NCI-H524 (cell line): ENCODE measurements around the gene LRRC26.

ENCODE experiments used
- DNase-seq, 2 experiments: peaks; one replicate each; lab custom pipeline; 2025; lab: John Stamatoyannopoulos, UW

The LRRC26 gene

DNA sequence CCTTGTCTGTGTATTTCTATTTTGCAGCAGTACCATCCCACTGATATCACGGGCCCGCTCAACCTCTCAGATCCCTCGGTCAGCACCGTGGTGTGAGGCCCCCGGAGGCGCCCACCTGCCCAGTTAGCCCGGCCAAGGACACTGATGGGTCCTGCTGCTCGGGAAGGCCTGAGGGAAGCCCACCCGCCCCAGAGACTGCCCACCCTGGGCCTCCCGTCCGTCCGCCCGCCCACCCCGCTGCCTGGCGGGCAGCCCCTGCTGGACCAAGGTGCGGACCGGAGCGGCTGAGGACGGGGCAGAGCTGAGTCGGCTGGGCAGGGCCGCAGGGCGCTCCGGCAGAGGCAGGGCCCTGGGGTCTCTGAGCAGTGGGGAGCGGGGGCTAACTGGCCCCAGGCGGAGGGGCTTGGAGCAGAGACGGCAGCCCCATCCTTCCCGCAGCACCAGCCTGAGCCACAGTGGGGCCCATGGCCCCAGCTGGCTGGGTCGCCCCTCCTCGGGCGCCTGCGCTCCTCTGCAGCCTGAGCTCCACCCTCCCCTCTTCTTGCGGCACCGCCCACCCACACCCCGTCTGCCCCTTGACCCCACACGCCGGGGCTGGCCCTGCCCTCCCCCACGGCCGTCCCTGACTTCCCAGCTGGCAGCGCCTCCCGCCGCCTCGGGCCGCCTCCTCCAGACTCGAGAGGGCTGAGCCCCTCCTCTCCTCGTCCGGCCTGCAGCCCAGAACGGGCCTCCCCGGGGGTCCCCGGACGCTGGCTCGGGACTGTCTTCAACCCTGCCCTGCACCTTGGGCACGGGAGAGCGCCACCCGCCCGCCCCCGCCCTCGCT lies 1.9 kb downstream of the LRRC26 start:
- DNase-seq, result peak in 1 of 2 experiments; percentile 56

- DNase-seq, result peak; percentile 27 to 33
Observed at GRCh38 chr9:137167277-137167746, 2.5 kb downstream of the LRRC26 start.

DNA sequence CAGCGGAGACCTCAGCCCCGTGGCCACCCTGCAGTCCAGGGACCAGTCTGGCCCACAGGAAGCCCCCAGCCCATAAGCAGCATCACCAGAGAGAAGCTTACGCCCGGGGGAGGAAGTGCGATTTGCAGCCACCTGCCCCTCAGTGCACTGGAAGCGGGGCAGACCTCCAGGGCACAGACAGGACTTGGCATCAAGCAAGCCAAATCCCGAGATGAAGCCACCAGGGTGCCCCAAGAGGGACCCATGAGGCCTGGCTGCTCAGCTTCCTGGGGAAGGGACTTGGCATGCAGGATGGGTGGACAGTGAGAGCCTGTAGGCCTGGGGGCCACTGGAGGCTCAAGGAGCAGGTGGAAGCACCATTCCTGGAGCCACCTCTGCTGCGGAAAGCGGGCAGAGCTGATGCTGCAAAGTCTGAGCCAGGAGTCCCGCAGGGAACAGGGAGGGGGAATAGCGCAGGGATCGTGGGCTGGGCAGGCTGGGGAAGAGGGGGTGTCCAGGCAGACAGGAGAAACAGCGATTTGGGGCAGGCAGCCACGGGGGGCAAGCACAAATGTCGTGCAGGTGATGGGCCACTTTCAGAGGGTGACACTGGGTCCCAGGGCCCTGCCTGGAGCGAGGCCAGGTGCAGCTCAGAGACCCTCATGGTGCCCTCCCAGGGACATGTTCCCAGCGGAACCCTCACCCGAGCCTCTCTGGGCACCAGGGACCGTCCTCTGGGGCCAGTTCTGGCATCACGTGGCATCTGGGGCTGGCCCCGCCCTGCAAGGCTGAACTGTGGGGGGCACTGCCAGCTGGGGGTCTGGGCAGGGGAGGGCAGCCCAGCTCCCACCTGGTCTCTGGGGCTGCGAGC lies 3.2 kb downstream of the LRRC26 start:
- no peak for DNase-seq

GRCh38 chr9:137165250-137165836 lies 4.5 kb downstream of the LRRC26 start:
- no peak for DNase-seq

- DNase-seq, result no peak
Observed at GRCh38 chr9:137164370-137165249, 5.2 kb downstream of the LRRC26 start.

GRCh38 chr9:137163805-137164204 lies 6.0 kb downstream of the LRRC26 start:
- DNase-seq, result no peak

GRCh38 chr9:137163365-137163715 lies 6.5 kb downstream of the LRRC26 start:
- no peak for DNase-seq

GRCh38 chr9:137162505-137163364 lies 7.1 kb downstream of the LRRC26 start:
- DNase-seq, result no peak

DNA sequence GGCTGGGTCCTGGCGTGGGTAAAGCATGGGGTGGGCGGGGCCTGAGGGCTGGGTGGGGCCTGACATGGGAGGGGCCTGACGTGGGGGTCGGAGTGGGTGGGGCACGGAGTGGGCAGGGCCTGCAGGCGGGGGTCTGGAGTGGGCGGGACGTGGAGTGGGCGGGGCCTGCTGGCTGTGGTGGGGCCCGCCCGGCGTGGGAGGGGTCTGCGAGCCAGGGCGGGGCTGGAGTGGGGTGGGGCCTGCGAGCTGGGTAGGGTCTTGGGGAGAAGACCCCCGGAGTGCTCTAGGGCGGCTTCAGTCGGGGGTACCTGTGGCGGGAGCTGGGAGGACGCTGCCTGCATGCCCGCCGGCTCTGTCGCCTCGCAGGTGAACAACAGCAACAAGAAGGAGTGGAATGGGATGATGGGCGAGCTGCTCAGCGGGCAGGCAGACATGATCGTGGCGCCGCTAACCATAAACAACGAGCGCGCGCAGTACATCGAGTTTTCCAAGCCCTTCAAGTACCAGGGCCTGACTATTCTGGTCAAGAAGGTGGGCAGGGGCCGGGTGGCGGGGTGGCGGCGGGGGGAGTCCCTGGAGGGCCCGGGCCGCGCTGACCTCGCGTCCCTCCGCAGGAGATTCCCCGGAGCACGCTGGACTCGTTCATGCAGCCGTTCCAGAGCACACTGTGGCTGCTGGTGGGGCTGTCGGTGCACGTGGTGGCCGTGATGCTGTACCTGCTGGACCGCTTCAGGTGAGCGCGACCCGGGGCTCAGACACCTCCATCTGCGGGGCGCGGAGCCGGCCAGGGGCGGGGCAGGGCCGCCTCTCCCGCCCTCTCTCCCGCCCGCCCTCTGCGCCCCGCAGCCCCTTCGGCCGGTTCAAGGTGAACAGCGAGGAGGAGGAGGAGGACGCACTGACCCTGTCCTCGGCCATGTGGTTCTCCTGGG lies 8.0 kb downstream of the LRRC26 start:
- DNase-seq, result no peak

DNA sequence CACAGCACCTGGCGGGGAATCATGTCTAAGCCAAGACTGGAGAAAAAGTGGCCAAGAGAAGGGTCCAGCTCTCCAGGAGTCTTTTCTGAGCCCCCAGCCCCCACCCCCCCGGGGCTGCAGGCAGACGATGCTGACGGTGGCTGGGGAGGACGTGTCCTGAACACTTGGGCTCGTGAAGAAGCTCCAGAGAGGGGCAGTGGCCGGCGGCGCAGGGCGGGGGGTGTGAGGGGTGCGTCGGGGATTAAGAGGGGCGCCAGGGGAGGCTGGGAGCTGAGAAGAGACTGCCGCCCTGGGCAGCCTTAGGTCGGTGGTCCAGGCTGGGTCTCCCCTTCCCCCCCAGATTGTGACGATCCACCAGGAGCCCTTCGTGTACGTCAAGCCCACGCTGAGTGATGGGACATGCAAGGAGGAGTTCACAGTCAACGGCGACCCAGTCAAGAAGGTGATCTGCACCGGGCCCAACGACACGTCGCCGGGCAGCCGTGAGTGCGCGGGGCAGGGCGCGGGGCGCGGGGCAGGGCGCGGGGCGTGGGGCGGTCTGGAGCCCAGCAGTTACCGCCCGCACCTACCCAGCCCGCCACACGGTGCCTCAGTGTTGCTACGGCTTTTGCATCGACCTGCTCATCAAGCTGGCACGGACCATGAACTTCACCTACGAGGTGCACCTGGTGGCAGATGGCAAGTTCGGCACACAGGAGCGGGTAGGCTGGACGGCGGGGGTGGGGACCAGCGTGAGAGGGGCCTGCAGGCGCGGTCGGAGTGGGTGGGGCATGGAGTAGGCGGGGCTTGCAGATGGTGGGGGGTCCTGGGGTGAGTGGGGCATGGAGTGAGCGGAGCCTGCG lies 8.9 kb downstream of the LRRC26 start:
- no peak for DNase-seq

GRCh38 chr9:137160054-137160425 lies 9.8 kb downstream of the LRRC26 start:
- no peak for DNase-seq

GRCh38 chr9:137159105-137160053 lies 10.5 kb downstream of the LRRC26 start:
- no peak for DNase-seq

DNA sequence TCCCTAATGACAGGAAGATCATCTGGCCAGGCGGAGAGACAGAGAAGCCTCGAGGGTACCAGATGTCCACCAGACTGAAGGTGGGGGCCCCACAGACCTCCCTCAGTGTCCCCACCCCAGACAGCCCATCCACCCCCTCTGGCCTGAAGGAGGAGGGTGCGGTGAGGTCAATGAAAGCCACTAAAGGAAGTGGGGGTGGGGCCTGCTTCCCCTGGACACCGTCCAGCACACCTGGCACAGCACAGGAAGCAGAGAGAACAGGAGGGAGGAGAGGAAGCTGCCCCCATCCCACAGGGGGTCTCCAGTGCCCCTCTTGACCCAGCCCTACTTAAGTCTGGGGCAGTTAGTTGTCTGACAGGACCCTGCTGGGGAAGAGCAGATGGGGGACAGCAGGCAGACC lies 11.2 kb downstream of the LRRC26 start:
- DNase-seq, result no peak

GRCh38 chr9:137157618-137158415 lies 12.0 kb downstream of the LRRC26 start:
- DNase-seq, result peak in 1 of 2 experiments; percentile 54

- DNase-seq, result no peak
Observed at GRCh38 chr9:137156567-137157375, 13.1 kb downstream of the LRRC26 start.
